Activated CD8-positive, alpha-beta memory T cell treated with anti-CD3 and anti-CD28 coated beads for 24 hours (primary cell): ENCODE measurements around the gene NDUFA11.

Source experiments
- DNase-seq: peaks from one replicate; pipeline ENCODE4 v3.0.0-alpha.2; 2020

Gene NDUFA11

DNA sequence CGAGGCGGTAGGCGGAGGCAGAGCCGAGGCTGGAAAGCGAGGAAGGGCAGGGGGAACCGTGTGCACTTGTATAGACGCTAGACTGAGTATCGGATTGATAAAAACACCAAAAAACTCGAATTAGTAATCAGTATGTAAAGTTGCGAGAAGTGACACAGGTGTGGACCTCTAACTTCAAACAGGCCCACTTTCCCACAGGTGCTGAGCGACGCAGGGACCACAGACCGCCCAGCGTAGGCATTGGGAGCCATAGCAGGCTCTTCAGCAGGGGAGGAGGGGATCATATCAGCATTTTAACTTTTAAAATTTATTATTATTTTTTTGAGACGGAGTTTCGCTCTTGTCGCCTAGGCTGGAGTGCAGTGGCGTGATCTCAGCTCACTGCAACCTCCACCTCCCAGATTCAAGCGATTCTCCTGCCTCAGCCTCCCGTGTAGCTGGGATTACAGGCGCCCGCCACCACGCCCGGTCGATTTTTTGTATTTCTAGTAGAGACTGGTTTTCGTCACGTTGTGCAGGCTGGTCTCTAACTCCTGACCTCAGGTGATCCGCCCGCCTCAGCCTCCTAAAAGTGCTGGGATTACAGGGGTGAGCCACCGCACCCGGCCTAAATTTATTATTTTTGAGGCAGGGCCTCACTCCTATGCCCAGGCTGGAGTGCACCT lies 1.7 kb upstream of the NDUFA11 start:
- no peak for DNase-seq

DNA sequence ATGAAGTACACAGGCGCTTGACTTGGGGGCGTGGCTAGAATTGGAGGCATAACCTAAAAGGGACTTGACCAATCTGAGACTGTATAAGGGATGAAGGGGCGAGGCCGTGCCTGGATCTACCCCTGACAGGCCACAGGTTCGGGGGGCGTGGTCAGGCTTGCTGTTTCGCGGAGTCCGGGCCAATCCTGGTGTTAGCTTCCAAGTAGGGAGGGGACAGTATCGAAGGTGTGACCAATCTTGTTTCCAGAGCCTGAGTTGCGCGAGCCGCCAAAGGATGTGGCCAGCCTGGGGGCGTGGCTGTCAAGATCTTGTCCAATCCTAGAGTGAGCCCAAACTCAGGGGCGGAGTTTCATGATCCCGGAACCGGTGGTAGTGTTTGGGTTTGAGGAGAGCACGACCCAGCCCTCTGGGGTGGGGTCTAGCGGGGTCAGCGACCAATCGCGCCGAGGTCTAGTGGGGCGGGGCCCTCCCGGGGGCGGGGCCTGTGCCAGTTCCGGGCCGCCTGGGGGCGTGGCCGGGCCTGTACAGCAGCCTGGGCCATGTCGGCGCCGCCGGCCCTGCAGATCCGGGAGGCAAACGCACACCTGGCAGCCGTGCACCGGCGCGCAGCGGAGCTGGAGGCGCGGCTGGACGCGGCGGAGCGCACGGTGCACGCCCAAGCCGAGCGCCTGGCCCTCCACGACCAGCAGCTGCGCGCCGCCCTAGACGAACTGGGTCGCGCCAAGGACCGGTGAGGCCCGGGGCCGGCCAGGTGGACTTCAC lies 943 bp upstream of the NDUFA11 start, which contains the start of gene VMAC:
VMAC (plus strand) TSS at position 521 of the 762 bp plus-strand sequence; CDS start at position 540, 19 bp downstream.
- DNase-seq = peak; percentile 99

DNA sequence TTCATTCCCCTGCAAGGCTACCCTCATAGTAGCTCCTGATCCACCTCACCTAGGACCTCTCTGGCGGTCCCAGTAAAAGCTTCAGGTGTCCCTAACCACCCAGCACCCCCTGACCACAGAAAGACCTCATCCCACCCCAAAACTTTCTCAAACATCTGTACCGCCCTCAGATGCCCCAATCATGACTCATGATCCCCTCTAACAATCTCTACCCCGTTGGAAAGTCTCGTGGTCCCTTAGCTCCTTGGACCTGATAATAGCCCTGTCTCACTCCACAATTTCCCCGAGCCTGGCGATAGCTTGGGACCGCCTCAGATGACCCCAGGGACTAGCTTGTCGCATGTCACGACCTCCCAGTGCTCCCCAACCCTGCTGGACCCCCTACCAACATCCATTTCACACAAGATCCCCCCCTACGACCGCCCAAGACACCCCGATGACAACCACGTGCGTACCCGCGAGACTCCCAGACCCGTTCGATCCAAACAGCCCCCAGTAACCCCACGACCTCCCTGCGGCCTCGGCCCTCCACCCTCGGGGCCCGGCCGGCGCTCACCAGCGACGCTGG lies 450 bp downstream of the NDUFA11 start:
- DNase-seq = no peak

DNA sequence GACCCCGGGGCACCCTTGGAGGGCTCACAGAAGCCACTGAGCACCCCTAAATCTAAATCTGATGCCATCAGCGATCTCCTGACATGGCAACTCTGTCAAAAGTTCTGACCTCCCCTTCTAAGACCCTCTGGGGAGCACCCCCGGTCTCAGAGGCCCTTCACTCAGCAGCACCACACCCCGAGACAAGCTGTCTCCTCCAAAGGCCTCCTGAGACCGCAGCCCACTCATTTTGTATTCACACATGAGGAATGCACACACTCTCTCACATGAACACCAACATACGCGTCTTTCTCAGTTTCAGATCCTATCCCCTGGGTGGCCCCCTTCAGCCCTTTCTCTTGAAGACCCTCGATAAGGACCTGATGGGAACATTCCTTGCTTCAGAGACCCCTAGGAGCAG lies 2.6 kb downstream of the NDUFA11 start:
- no peak for DNase-seq

DNA sequence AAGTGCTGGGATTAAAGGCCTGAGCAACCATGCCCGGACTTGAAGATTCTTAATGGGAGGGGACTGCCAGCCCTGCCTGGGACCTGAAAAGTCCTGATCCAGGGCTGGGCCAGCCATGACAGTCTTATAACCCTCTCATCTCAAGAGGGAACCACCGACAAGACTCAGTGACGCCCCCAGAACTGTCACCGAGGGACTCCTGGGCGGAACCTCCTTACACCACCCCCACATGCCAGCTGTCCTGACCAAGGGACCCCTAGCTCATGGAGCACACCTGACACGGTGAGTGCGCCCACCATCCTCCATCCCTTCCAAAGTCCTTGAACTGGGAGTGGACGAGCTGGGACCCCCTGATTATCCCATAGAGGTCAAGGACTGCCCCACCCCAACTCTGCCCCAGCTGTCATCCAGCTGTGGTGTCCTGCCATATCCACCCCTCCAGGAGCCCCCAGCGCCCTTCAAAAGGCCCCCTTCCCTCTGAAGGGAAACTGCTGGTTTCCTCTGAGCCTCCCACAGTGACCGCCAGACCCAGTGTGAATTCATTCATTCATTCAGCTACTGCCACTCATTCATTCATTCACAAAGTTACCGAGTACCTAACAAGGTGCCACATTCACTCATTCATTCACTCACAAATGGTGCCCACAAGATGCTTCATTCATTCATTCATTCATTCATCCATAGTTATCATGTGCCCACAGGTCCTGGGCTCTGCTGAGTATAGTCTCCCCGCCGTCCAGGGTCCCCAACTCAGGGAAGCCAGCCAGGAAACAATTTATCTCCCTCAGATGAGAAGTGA lies 3.7 kb downstream of the NDUFA11 start:
- no peak for DNase-seq

DNA sequence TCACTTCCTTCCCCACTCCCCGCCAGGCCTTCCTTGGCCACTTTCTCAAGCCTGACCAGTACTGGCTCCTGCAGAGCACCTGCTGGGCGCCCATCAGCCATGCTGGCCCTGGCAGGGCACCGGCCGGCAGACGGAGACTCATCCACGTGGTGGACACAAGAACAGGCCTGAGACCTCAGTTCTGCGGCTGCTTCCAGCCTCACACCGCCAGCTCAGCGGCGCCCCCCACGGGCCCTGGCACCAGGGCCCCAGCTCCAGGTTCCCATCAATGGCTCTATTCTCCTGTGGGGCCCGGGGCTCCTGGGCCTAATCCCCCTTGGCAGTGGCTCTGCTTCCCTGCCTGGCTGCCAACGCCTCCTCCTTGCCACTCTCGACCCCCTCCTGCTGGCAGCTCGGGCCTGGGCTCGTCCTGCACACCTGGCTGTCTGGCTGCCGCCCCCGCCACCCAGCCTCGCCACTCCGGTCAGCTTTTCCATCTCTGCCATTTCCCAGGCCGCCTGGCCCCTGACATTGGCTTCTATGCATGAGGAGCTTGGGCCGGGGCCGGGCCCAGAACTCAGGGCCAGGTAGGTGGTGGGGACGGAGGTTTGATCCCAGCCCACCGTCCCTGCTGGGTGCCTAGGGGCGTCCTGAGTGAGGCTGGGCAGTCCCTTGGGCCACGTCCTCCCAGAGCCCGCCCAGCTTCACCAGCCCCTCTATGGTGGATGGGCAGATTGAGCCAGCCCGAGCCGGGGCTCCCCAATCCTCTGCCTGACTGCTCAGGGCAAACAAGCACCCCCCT lies 6.2 kb downstream of the NDUFA11 start:
- DNase-seq = no peak

DNA sequence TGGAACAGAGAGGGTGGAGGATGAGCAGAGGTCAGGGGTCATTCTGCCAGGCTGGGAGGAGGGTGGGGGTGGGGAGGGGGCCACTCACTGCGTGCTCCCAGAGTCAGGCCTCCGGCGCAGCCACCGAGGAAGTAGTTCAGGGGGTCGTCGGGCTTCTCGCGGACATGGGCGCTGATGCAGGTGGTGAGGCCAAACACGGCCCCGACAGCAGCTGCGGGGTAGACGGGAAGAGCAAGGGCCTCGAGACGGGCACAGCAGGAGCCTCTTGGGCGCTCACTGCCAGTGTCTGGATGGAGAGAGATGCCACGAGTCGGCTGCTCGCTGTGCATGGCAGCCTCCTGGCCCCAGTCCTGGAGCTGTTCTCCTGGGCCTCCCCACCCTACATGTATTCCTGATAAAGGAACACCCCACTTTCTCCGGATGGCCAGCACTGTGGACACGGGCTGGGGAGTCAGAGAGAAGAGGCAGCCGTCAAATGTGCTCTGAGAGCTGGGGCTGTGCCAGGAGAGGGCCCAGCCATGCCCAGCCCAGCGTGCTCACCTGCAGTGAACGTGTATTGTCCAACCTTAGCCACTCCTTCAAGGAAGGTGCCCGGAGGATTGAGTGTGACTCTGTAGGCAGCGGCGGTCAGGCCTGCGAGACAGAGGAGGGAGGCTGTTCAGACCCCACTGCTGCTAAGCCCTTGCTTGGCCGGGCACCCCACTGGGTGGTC lies 7.1 kb downstream of the NDUFA11 start:
- DNase-seq = no peak

DNA sequence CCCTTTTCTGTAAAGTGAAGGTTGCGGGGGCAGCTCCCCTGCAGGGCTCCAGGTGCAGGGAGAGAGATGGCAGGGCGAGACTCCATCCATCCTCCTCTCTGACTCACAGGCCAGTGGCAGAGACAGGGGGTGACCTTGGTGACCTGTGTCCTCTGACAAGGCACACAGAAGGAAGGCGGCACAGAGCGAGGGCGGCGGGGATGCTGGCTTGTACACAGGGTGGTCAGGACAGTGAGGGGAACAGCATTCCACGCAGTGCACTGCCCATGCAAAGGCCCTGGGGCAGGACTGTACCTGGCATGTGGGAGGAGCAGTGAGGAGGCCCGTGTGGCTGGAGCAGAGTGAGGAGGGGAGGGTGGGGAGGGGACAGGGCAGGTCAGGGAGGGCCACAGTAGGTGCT lies 7.7 kb downstream of the NDUFA11 start:
- DNase-seq = no peak

DNA sequence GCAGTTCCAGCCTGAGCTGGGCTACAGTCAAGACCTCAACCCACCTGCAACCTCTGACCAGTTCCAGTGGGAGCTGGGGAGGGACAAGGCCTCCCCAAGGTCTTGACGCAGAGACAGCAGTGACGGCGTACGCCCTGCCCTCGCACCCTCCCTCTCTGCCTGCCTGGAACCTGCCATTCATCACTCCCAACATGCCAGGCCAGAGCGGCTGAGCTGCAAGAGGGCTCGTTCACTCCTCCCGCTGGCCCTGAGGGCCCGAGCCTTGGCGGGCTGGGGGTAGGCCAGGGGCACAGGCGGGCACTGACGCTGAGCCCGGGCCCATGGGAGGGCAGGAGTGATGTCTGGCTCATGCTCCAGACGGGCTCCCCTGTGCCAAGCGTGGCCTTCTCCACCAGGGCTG lies 8.2 kb downstream of the NDUFA11 start:
- no peak for DNase-seq

DNA sequence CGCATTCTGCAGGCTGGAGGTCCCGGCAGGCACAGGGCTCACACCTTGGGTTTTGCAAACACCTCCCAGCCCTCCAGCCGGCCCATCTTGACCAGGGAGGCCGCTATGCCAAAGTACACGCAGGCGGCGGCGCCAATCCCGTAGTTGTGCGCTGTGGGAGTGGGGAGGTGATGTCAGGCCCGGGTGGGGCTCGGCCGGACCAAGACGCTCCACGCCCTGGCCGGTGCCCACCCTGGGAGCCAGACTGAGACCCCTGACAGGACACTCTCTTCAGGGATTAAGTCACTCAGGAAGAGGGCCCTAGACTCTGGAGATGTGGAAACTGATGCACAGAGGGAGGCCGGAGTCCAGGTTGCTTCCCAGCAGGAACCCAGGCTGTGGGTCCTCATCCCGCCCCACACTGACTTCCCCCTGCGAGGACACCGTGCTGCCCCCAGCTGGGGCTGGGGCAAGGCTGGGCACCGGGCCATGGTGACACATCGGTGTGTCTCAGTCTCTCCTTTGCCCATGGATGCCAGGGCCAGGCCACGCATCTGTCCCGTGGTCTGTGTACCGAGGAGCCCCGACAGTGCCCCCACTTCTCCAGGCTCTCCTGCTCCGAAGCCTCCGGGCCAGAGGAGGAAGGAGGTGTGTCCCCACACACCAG lies 8.8 kb downstream of the NDUFA11 start:
- DNase-seq = no peak

DNA sequence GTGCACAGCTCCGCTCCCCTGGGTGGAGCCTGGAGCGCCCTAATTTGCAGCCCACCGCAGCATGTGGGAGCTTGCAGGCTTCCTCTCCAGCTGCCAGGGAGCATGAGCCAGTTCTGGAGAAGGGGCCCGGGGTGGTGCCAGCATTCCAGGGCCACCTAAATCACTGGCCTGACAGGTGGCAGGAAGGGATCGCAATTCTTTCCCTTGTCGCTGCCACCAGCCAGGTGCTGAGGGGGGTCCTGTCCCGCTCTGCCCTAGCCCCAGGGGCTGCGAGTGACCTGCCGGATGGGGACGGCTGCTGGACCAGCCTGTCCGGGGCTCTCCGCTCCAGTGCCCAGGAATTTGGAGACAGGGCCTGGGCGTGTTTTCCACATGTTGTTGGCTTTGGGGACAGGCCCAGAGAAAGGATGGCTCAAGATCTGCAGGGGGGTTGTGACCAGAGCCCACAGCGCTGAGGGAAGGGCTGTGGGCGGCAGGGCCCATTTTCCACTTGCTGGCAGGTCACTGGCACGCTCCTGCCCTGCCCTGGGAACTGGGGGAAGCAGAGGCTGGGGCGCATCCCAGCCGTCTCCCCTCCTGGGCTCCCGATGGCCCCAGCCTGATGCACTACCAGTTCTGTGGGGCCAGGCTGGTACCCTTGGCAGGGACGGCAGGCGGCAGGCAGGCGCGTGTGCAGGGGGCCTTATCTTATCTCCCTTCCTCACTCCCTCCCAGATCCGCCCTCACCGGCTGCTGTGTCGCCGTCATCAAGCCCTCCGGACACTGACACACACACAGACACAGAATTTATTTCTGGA lies 9.5 kb downstream of the NDUFA11 start:
- DNase-seq = no peak

DNA sequence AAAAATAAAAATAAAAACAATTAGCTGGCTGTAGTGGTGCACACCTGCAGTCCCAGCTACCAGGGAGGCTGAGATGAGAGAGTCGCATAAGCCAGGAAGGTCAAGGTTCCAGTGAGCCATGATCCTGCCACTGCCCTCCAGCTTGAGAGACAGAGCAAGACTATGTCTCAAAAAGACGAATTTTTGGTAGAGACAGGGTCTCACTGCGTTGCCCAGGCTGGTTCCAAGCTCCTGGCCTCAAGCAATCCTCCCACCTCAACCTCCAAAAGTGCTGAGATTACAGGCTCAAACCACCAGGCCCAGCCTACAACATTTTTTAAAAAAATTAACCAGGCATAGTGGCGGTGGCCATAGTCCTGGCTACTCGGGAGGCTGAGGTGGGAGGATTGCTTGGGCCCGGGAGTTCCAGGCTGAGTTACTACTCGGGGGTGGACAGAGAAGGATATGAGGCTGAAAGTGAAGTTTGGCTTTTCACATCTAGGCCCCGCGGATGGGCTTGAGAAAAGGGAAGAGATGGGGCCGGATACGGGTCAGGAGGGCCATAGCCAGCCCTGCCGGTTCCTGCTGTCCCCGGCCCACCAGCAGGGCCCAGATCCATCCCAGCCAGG lies 10.2 kb downstream of the NDUFA11 start:
- DNase-seq = no peak

DNA sequence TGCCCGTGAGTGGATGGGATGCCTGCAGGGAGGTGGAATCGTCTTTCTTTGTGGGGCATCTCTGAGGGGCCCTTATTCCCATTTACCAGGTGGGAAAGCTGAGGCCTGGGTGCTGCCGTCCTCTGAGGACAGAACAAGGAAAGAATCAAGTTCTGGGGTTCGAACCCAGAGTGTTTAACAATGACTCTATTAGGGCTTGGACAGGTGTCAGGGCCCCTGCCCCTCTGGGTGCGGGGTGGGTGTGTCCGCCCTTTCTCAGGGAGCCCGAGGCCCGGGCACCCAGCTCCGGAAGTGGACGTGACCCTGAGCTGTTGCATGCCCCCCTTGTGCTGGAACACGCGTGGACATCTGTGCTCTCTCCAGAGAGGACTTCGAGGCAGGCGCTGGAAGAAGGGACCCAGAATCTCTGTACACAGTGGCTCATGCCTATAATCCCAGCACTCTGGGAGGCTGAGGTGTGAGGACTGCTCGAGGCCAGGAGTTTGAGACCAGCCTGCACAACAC lies 10.8 kb downstream of the NDUFA11 start:
- DNase-seq = no peak

DNA sequence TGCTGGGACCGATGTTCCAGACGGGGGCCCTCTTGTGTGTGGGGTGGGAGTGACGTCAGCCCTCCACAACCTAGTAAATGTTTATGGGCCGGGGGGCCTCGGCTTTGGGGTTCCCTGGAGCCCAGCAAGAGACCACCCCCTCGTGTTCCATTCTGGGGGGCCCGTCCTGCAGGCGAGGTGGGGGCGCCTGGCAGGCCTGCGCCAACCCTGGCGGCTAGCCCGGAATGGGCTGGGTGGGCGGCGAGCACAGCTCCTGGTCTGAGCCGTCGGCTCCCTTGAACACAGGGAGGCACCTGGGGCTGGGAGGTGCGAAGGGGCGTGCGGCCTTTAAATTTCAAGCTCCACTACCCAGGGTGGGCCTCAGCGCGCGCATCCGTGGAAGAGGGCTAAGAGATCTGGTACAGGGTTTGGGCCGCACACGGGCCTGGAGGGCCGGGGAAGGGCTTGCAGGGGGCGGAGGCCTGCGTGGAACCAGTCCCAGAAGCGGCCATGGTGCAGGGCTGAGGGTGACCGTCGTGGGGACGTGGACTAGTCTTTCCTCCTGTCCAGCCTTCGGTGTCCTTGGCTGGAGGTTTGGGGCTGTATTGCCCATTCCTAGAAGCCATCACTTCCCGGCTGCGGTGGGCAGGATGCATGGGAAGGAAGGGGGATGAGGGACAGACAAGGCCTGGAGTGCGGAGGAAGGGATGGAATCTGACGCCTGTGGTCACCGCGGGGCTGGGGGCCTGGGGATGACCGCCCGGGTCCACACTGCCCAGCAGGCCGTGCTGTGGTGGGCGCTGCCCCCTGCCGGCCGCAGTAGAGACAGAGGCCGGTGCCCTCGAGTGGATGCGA lies 11.4 kb downstream of the NDUFA11 start:
- DNase-seq = peak; percentile 68

DNA sequence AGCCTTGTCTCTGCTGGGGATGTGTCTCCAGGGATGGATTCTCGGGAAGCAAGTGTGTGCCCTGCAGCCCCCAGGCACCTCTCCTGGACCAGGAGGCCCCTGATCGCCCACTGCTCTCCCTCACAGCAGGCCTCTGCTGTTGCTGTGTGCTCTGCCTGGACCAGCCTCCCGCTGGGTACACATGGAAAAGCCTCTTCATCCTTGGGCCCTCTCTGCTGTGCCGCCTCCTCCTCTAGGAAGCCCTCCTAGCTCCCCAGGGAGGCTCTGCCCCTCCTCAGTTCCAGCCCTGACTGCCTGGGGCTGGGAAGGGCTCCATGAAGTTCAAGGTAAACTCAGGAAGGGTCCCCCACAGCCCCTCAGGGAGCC lies 12.0 kb downstream of the NDUFA11 start:
- no peak for DNase-seq

DNA sequence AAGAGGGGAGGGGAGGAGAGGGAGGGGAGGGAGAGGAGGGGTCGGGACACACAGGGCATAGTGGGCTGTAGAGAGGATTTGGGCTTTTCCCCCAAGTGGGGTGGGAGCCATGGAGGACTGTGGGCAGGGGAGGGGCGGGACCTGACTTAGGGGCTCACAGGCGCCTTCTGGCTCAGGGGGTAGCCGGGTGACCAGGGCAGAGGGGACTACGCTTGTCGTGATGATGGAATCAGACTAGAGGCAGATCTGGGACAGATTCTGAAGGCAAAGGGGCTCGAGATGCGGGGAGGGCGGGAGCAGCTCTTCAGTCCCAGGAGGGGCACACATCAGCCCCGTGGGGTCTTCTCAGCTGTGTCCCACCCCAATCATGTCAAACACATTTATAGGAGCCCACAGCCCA lies 13.5 kb downstream of the NDUFA11 start:
- no peak for DNase-seq

DNA sequence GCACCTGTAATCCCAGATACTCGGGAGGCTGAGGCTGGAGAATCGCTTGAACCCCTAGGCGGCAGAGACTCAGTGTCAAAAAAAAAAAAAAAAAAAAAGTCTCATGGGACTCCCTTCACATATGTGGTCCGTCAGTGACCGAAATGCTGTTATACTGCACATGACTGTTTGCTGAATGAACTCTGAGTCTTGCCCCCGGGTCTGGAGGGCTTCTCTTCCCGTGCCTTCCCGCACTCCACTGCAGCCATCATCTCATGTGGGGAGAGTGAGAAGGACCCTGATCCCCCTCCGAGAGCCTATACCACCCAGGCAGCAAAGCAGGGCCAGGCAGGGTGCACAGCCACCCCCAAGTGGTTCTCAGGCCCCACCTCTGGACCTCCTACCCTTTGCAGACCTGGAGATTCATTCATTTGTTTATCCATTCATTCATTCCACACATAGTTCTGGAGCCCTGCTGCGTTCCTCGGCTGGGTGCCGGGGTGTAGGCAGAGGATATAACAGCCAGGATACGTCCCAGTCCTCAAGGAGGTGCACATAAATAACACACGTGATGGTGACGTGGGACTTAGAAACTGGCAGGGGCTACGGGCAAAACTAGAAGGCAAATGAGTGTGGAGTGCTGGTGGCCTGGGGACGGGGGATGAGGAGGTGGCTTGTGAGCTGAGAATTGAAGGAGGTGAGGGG lies 14.2 kb downstream of the NDUFA11 start:
- DNase-seq = no peak
